HEK293 (cell line): Measurements from ENCODE around the gene GJD3.

Experiments
- KLF16 ChIP-seq: fragments of 450-650 bp; formaldehyde crosslinking; IDR thresholded peaks from 2 replicates; pipeline ENCODE4 v1.5.1; 2017; ENCODE audit warnings: missing biosample characterization, missing genetic modification characterization
- KLF9 ChIP-seq: fragments of 450-650 bp; formaldehyde crosslinking; IDR thresholded peaks from 2 replicates; pipeline ENCODE4 v1.5.1; 2016; ENCODE audit warnings: missing biosample characterization, missing genetic modification characterization, low read depth
- ZFP3 ChIP-seq: fragments of 450-650 bp; formaldehyde crosslinking; IDR thresholded peaks from 2 replicates; pipeline ENCODE4 v1.5.1; 2016; ENCODE audit warnings: low read depth, missing biosample characterization, missing genetic modification characterization
- ZNF23 ChIP-seq: fragments of 450-650 bp; formaldehyde crosslinking; IDR thresholded peaks from 2 replicates; pipeline ENCODE4 v1.5.1; 2016; ENCODE audit warnings: missing biosample characterization, missing genetic modification characterization, borderline replicate concordance
- ZNF239 ChIP-seq: fragments of 450-650 bp; formaldehyde crosslinking; IDR thresholded peaks from 2 replicates; pipeline ENCODE4 v1.5.1; 2016; ENCODE audit warnings: missing biosample characterization, missing genetic modification characterization
- ZNF274 ChIP-seq, 2 experiments: fragments of 200-500 bp in 1 of 2; fragments of 450-650 bp in 1 of 2; sonication (Bioruptor generic) in 1 of 2; formaldehyde crosslinking in 1 of 2; IDR thresholded peaks; 2 replicates each; pipeline versions ENCODE4 v1.5.1 to v1.6.1; 2014 to 2016; ENCODE audit warnings: borderline replicate concordance in 1 of 2, inconsistent platforms in 1 of 2, low read length in 1 of 2, missing biosample characterization in 1 of 2, missing genetic modification characterization in 1 of 2
- ZNF416 ChIP-seq: fragments of 450-650 bp; formaldehyde crosslinking; IDR thresholded peaks from 2 replicates; pipeline ENCODE4 v1.5.1; 2016; ENCODE audit warnings: missing biosample characterization, missing genetic modification characterization
- ZSCAN23 ChIP-seq: fragments of 450-650 bp; formaldehyde crosslinking; IDR thresholded peaks from 2 replicates; pipeline ENCODE4 v1.5.1; 2016; ENCODE audit warnings: missing biosample characterization, missing genetic modification characterization
- TF ChIP-seq, protein P1 (sequence below): fragments of 450-650 bp; formaldehyde crosslinking; IDR thresholded peaks from 2 replicates; pipeline ENCODE4 v1.5.1; 2016; ENCODE audit warnings: missing biosample characterization, missing genetic modification characterization
- TF ChIP-seq, protein P2 (sequence below): fragments of 450-650 bp; formaldehyde crosslinking; IDR thresholded peaks from 2 replicates; pipeline ENCODE4 v1.5.1; 2016; ENCODE audit warnings: missing biosample characterization, missing genetic modification characterization

DNA sequence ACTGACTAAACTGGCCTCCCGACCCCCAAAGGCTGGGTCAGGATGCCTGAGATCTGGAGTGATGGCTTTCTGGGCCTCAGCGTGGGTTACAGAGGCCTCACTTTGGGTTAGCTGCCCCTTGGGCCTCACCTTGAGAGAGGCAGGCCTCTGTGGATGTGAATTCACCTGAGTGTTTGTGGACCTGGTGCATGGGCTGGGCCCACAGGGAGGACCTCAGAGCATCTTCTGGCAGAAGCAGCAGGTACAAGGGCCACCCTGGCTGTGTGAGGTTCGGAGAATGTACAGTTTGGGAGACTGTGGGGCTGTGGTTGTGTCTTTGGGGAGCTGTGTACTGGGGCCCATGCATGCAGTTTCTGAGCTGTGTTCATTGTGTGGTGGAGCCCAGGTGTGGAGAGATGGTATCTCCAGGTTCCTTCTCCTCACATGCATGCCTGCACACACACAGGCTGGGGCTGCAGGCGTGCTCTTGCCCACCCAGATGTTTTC is 37.2 kb downstream of the GJD3 start:
- no peak for TF ChIP-seq ZNF274 (IDR thresholded peaks at IDR 0.05; ENCODE audit: low read length)
- TF ChIP-seq ZNF274 (tag by site-specific recombination; IDR thresholded peaks at IDR 0.05; ENCODE audit: borderline replicate concordance) = no peak
- no peak for TF ChIP-seq KLF9 (tag by site-specific recombination)
- TF ChIP-seq, protein P1, sequence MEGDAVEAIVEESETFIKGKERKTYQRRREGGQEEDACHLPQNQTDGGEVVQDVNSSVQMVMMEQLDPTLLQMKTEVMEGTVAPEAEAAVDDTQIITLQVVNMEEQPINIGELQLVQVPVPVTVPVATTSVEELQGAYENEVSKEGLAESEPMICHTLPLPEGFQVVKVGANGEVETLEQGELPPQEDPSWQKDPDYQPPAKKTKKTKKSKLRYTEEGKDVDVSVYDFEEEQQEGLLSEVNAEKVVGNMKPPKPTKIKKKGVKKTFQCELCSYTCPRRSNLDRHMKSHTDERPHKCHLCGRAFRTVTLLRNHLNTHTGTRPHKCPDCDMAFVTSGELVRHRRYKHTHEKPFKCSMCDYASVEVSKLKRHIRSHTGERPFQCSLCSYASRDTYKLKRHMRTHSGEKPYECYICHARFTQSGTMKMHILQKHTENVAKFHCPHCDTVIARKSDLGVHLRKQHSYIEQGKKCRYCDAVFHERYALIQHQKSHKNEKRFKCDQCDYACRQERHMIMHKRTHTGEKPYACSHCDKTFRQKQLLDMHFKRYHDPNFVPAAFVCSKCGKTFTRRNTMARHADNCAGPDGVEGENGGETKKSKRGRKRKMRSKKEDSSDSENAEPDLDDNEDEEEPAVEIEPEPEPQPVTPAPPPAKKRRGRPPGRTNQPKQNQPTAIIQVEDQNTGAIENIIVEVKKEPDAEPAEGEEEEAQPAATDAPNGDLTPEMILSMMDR = no peak
- no peak for TF ChIP-seq KLF16 (tag by site-specific recombination)
- TF ChIP-seq ZNF239 (tag by site-specific recombination) = no peak
- no peak for TF ChIP-seq ZFP3 (tag by site-specific recombination)
- TF ChIP-seq ZNF416 = no peak
- no peak for TF ChIP-seq ZSCAN23 (tag by site-specific recombination)
- TF ChIP-seq ZNF23 (tag by site-specific recombination) = no peak
- TF ChIP-seq, protein P2, sequence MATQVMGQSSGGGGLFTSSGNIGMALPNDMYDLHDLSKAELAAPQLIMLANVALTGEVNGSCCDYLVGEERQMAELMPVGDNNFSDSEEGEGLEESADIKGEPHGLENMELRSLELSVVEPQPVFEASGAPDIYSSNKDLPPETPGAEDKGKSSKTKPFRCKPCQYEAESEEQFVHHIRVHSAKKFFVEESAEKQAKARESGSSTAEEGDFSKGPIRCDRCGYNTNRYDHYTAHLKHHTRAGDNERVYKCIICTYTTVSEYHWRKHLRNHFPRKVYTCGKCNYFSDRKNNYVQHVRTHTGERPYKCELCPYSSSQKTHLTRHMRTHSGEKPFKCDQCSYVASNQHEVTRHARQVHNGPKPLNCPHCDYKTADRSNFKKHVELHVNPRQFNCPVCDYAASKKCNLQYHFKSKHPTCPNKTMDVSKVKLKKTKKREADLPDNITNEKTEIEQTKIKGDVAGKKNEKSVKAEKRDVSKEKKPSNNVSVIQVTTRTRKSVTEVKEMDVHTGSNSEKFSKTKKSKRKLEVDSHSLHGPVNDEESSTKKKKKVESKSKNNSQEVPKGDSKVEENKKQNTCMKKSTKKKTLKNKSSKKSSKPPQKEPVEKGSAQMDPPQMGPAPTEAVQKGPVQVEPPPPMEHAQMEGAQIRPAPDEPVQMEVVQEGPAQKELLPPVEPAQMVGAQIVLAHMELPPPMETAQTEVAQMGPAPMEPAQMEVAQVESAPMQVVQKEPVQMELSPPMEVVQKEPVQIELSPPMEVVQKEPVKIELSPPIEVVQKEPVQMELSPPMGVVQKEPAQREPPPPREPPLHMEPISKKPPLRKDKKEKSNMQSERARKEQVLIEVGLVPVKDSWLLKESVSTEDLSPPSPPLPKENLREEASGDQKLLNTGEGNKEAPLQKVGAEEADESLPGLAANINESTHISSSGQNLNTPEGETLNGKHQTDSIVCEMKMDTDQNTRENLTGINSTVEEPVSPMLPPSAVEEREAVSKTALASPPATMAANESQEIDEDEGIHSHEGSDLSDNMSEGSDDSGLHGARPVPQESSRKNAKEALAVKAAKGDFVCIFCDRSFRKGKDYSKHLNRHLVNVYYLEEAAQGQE (tag by site-specific recombination) = no peak
